GM19193 (cell line): ENCODE results near the gene FADS1.
A peak's percentile ranks its signal among the peaks of the same experiment; 100 is the strongest.

Source experiments
- POLR2A ChIP-seq: IDR thresholded peaks from 4 replicates; pipeline ENCODE4 v1.6.1; 2011; ENCODE audit not compliant: insufficient read depth, insufficient read length; ENCODE audit errors: extremely low read depth

The FADS1 gene

DNA sequence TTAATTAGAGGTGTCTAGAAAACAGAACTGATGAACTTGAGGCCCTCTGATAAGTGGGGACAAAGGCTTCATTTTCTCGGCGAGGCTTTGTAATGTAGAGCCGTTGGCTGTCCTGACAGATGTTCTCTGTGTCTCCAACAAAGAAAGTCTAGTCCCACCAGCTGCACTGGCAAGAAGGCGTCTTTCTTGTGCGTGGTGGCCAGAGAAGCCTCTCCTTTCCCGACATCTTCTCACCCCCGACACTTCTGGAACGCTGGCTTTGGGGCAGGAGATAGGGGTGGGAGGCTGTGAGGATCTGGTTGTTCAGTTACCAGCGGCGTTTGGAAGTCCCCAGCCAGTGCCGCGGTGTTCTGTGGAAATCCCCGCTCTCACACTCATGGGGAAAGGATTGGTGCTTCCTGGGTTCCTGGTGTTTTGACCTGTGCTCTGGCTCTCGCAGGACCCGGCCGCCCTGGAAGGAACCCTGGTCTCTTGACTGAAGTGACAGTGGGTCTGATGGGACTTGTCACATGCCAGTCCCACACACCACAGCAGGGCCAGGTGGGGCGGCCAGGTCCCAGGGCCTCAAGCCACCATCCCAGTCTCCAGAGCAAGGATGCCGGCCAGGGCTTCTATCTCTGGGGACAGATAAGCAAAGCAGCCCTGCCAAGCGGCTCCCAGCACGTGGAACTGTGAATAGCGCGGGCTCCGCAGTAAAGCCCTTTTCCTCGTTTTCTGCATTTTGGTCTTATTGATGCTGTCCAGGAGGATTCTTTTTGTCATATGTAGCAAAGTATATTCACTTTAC is 34.5 kb upstream of the FADS1 start:
- no peak for TF ChIP-seq POLR2A

- TF ChIP-seq POLR2A = no peak
Measured at GRCh38 chr11:61850687-61851086, 33.9 kb upstream of the FADS1 start.

DNA sequence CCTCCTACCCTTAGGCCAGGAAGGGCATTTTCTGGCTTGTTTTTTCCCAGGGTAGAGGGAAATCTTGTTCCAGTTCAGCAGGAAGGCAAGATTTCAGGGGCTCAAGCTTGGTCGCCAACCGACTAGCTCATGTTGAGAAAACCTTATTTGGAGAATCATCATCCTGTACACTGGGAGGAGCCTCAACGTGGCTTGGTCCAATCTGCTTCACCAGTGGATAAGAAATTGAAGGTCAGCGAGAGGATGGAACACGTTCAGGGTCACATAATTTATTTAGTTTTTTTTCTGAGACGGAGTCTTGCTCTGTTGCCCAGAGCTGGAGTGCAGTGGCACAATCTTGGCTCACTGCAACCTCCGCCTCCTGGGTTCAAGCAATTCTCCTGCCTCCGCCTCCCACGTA is 31.8 kb upstream of the FADS1 start:
- no peak for TF ChIP-seq POLR2A

GRCh38 chr11:61847914-61848581 is 31.2 kb upstream of the FADS1 start:
- TF ChIP-seq POLR2A = peak; percentile 22

DNA sequence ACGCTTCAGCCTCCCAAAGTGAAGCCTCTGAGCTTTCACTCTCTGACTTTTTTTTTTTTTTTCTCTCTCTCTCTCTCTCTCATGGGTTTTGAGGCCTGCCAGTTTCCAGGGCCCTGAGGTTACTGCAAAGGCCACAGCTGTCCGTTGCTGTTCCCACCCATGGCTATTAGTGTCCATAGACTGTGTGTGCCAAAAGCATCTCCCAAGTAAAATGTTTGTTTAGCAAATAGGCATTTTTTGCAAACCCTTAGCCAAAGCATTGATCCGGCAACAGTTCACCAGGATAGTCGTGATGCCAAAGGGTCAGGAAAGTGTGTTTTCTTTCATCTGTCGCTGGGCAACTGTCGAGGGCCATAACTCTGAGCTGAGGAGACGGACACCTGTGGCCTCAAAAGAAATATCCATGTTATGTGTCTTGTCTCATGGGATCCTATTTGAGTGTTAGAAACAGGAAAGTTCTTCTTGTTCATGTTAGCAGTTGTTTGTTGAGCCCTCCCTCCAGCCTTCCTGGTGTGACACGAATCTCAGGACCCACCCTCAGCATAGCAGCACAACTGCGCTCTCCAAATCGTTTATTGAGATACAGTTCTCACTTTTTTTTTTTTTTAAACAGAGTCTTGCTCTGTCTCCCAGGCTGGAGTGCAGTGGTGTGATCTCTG is 29.7 kb upstream of the FADS1 start:
- TF ChIP-seq POLR2A = no peak

DNA sequence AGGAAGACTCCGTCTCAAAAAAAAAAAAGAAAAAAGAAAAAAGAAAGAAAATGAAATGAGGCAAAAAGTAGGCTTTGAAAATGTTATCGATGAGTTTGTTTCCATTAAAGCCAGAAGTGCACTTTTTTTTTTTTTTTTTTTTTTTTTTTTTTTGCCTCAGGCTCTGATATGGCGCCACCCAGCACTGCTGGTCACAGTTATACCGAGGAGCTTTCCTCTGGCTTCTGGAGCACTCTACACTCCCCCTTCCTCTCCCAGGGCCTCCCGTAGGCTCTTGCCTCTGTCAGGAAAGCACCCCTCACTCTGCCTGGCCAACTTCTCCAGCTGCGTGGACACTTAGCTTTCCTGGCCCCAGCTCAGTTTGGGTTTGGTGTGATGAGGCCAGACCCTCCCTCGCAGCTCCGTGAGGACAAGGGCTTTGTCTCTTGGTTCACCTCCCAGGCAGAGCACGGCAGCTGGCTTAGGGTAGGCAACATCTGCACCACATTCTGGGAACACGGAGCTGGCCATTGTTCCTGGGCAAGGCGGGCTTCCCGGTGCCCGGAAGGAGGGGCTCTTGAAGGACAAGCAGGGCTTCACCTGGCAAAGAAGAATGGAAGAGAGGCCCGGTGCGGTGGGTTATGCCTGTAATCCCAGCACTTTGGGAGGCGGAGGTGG is 28.2 kb upstream of the FADS1 start:
- no peak for TF ChIP-seq POLR2A

DNA sequence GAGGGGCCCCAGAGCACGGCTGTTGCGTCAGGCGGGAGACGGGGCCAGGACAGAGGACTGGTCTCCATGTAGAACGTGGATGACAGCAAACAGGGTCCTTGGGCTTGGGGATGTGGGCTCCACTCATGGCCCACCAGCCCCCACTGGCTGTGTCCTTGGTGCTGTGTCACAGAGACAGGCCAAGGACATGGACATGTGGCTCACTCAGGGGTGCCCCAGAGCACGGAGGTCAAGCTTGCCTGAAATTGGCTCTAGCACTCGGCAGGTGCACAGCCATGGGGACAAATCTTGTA is 25.7 kb upstream of the FADS1 start:
- TF ChIP-seq POLR2A = no peak

GRCh38 chr11:61841636-61842527 is 25.1 kb upstream of the FADS1 start:
- no peak for TF ChIP-seq POLR2A

DNA sequence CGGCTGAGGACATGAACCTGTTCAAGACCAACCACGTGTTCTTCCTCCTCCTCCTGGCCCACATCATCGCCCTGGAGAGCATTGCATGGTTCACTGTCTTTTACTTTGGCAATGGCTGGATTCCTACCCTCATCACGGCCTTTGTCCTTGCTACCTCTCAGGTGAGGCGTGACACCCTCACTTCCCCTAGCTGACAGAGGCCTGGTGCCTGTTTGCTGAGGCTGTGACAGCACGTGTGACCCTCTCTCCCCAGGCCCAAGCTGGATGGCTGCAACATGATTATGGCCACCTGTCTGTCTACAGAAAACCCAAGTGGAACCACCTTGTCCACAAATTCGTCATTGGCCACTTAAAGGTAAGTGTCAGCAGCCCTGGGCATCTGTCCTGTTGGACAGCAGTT is 23.6 kb upstream of the FADS1 start:
- no peak for TF ChIP-seq POLR2A

DNA sequence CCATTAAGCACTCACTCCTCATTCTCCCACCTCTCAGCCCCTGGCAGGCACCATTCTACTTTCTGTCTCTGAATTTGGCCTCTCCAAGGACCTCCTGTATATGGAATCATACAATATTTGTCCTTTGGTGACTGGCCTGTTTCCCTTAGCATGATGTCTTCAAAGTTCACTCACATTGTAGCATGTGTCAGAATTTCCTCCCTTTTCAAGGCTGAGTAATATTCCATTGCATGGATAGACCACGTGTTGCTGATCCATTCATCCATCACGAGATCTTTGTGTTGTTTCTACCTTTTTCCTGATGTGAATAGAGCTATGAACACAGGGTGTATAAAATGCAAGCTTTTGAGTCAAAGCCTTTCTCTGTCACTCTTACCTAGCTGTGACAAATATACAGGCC is 22.9 kb upstream of the FADS1 start:
- no peak for TF ChIP-seq POLR2A

GRCh38 chr11:61838921-61839320 is 22.1 kb upstream of the FADS1 start:
- no peak for TF ChIP-seq POLR2A

DNA sequence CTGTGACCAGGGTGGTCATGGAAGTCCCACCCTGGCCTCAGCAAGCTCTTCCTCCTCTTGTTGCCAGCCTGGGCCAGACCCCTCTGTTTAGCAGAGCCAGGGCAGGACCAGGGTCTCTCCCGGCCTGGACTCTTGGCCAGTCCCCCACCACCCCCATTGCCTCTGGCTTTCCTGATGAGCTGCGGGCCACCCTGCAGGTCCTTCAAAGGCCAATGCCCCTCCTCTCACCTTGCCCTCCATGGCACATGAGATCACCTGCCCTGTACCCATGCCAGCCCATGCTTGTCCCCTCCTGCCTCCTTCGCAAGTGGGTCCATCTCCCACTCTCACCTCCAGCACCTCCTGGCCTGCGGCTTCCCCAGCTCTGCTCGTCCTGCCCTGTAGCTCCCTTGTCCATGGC is 21.7 kb upstream of the FADS1 start:
- no peak for TF ChIP-seq POLR2A

DNA sequence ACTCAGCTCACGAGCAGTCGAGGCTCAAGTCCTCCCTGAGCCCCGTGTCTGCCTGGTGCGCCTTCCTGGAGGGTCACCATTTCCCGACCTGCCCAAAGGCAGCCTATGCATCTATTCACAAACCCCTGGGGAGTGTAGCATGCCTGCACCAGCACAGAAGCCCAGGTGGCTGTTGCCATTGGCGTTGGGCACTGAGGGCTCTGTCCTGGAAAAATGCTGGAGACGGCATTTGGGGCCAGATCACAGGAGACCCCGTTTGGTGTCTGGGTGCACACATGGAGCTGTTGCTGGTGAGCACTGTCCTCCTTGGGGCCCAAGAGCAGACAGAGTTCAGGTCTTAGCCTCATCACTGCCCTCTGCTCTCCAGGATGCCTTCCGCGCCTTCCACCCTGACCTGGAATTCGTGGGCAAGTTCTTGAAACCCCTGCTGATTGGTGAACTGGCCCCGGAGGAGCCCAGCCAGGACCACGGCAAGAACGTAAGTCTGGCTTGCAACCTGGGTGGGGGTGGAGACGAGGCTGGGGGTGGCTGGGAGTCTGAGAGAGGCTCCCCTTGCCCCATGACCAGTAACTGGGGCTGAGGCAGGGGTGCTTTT is 20.7 kb upstream of the FADS1 start:
- TF ChIP-seq POLR2A = no peak

DNA sequence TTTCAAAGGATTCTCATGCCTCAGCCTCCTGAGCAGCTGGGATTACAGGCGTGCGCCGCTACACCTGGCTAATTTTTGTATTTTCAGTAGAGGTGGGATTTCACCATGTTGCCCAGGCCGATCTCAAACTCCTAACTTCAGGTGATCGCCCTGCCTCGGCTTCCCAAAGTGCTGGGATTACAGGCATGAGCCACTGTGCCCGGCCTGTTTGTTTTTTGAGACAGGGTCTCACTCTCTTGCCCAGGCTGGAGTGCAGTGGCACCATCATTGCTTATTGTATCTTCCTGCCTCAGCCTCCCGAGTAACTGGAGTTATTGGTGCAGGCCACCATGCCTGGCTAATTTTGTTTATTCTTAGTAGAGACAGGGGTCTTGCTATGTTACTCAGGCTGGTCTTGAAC is 19.4 kb upstream of the FADS1 start:
- no peak for TF ChIP-seq POLR2A

DNA sequence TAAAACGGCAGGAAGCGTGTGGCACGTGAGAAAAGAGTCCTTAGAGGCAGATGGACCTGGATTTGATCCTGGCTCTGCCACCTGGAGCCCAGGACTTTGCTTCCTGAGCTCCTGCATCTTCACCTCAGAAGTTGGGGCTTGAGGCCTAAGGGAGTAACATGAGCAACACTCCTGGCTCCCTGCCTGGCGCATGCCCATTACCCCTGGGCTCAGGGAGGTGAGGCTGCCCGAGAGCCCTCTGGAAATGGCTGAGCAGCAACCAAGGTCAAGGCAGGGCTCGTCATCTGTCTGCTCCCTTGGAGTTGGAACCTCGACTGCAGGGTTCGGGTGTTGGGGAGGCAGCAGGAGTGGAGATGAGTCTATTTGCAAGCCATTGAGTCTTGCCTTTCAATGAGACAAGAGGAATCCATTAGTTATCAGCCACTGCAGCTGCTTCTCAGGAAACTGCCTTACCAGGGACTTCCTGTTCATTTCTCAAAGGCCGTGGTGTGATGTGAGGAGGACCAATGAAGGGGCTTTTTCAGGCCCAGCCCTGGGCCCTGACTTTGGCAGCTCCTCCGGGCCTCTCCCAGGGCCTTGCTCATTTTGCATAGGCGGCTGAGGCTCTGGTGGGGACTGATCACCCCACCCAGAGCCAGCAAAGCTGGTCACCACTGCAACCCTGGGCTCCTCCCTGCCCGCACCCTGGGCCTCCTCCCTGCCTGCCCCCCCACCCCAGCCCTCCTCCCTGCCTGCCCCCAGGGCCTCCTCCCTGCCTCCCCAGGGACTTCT is 17.7 kb upstream of the FADS1 start:
- TF ChIP-seq POLR2A = peak; percentile 78
